OCI-LY1 (cell line): ENCODE data around the gene ZNF699.

ENCODE experiments used
- H2AFZ ChIP-seq: fragments of 200-600 bp; sonication (generic), shearing (Covaris generic); 2 replicates; pipeline ENCODE4 v1.6.0; 2014; ENCODE audit warnings: antibody characterized with exemption, mild to moderate bottlenecking, low read length
- H3F3A ChIP-seq: fragments of 200-600 bp; sonication (generic), shearing (Covaris generic); 2 replicates; pipeline ENCODE4 v1.6.0; 2014; ENCODE audit warnings: mild to moderate bottlenecking, antibody characterized with exemption, low read length, moderate library complexity; ENCODE audit not compliant: insufficient read depth
- H3K27ac ChIP-seq: fragments of 200-600 bp; sonication (generic); 2 replicates; pipeline ENCODE4 v1.5.1; 2014; ENCODE audit warnings: low read length, mixed run types, mild to moderate bottlenecking, low read depth; ENCODE audit not compliant: poor library complexity, severe bottlenecking
- H3K27me3 ChIP-seq: fragments of 200-600 bp; sonication (generic); 2 replicates; pipeline ENCODE4 v1.6.0; 2014; ENCODE audit warnings: antibody characterized with exemption, mild to moderate bottlenecking, low read length, moderate library complexity; ENCODE audit not compliant: insufficient read depth
- H3K36me3 ChIP-seq: fragments of 200-600 bp; sonication (generic); 2 replicates; pipeline ENCODE4 v1.6.1; 2014; ENCODE audit warnings: mild to moderate bottlenecking, antibody characterized with exemption, low read length, moderate library complexity, mixed read lengths; ENCODE audit not compliant: insufficient read depth
- H3K4me1 ChIP-seq: fragments of 200-600 bp; sonication (generic); 2 replicates; pipeline ENCODE4 v1.5.1; 2014; ENCODE audit warnings: mild to moderate bottlenecking, low read length, moderate library complexity; ENCODE audit not compliant: insufficient read depth, severe bottlenecking
- H3K4me2 ChIP-seq: fragments of 200-600 bp; sonication (generic), shearing (Covaris generic); 2 replicates; pipeline ENCODE4 v1.6.1; 2014; ENCODE audit warnings: low read length
- H3K4me3 ChIP-seq: fragments of 200-600 bp; sonication (generic); 2 replicates; pipeline ENCODE4 v1.5.1; 2014; ENCODE audit warnings: low read length, low read depth, mild to moderate bottlenecking, mixed read lengths; ENCODE audit not compliant: poor library complexity, severe bottlenecking
- H3K79me2 ChIP-seq: fragments of 200-600 bp; shearing (Covaris generic); 2 replicates; pipeline ENCODE4 v1.6.1; 2016; ENCODE audit warnings: mixed run types, low read length, mixed read lengths; ENCODE audit not compliant: insufficient read depth
- H3K9ac ChIP-seq: fragments of 200-600 bp; sonication (generic), shearing (Covaris generic); 2 replicates; pipeline ENCODE4 v1.6.1; 2014; ENCODE audit warnings: mild to moderate bottlenecking, low read length, mixed read lengths
- H3K9me2 ChIP-seq: fragments of 200-600 bp; sonication (generic), shearing (Covaris generic); 2 replicates; pipeline ENCODE4 v1.6.1; 2014; ENCODE audit warnings: low read depth, mild to moderate bottlenecking, low read length, mixed read lengths
- H3K9me3 ChIP-seq: fragments of 200-600 bp; shearing (Covaris generic); 2 replicates; pipeline ENCODE4 v1.6.1; 2014; ENCODE audit warnings: low read length, mixed read lengths
- H4K20me1 ChIP-seq: fragments of 200-600 bp; sonication (generic), shearing (Covaris generic); 2 replicates; pipeline ENCODE4 v1.6.0; 2016; ENCODE audit warnings: mild to moderate bottlenecking, low read length; ENCODE audit not compliant: insufficient read depth
- CTCF ChIP-seq: fragments of 200-600 bp; sonication (generic), shearing (Covaris generic); IDR thresholded peaks from 2 replicates; pipeline ENCODE4 v1.5.1; 2017; ENCODE audit warnings: mild to moderate bottlenecking, antibody characterized with exemption, low read length, moderate library complexity, mixed read lengths
- EZH2 ChIP-seq: fragments of 200-600 bp; sonication (generic), shearing (Covaris generic); IDR thresholded peaks from 2 replicates; pipeline ENCODE4 v1.8.0; 2017; ENCODE audit warnings: borderline replicate concordance, mixed run types, mild to moderate bottlenecking, antibody characterized with exemption, low read length, moderate library complexity, mixed read lengths

Gene ZNF699

GRCh38 chr19:9309139-9309973, at the start of gene ZNF699:
Gene ZNF699, minus strand, starts transcription at chr19:9309838. Its CDS starts 4,719 bp downstream, at chr19:9305119.
- no peaks in the 10 kb centered on the region for H4K20me1 ChIP-seq
- H3K9ac ChIP-seq: peak within 1 kb of the TSS; percentile 86
- H3K36me3 ChIP-seq: peaks cover 3% of the 10 kb centered on the region
- no peaks in the 10 kb centered on the region for H3K27me3 ChIP-seq
- no peaks in the 10 kb centered on the region for H3F3A ChIP-seq
- peaks cover 6% of the 10 kb centered on the region; the same call in 1 of the 2 replicates for H3K79me2 ChIP-seq
- peaks cover 13% of the 10 kb centered on the region for H3K4me1 ChIP-seq
- peak within 1 kb of the TSS; percentile 84 for H3K4me3 ChIP-seq
- peaks cover 10% of the 10 kb centered on the region; the same call in 1 of the 2 replicates for H3K9me3 ChIP-seq
- no peaks in the 10 kb centered on the region for H3K9me2 ChIP-seq
- peak within 1 kb of the TSS; percentile 77 for H3K27ac ChIP-seq
- no peak for TF ChIP-seq CTCF
- TF ChIP-seq EZH2: no peak
- peak within 1 kb of the TSS; percentile 73 for H3K4me2 ChIP-seq
- 0 out of 2 replicates have a peak within 1 kb of the TSS, but pooled peaks have one; percentile 58 for H2AFZ ChIP-seq

GRCh38 chr19:9354651-9355050, 45.0 kb upstream of the ZNF699 start:
- H3K79me2 ChIP-seq: no peaks in the 10 kb centered on the region
- no peaks in the 10 kb centered on the region for H3K4me1 ChIP-seq
- no peaks in the 10 kb centered on the region for H3K9me2 ChIP-seq
- no peaks in the 10 kb centered on the region for H3K36me3 ChIP-seq
- no peak overlapping the region for H2AFZ ChIP-seq
- H3K4me2 ChIP-seq: no peak overlapping the region
- 0 out of 2 replicates have a peak, but pooled peaks cover 4% of the 10 kb centered on the region for H3K9me3 ChIP-seq
- no peak overlapping the region for H3K27ac ChIP-seq
- H3K9ac ChIP-seq: no peak overlapping the region
- H3K4me3 ChIP-seq: no peak overlapping the region
- no peaks in the 10 kb centered on the region for H4K20me1 ChIP-seq
- H3F3A ChIP-seq: no peaks in the 10 kb centered on the region
- H3K27me3 ChIP-seq: no peaks in the 10 kb centered on the region
- TF ChIP-seq CTCF: no peak
- no peak for TF ChIP-seq EZH2

GRCh38 chr19:9353011-9353410, 43.4 kb upstream of the ZNF699 start:
- Histone ChIP-seq H3K4me1 (no peaks in the 10 kb centered on the region), H3K79me2 (no peaks in the 10 kb centered on the region), H3K9ac (no peak overlapping the region), H2AFZ (no peak overlapping the region), H3K9me2 (no peaks in the 10 kb centered on the region), H3K36me3 (no peaks in the 10 kb centered on the region), H3K9me3 (0 out of 2 replicates have a peak, but pooled peaks cover 4% of the 10 kb centered on the region), H3F3A (no peaks in the 10 kb centered on the region), H3K27me3 (no peaks in the 10 kb centered on the region), H3K27ac (no peak overlapping the region), H3K4me3 (no peak overlapping the region), H4K20me1 (no peaks in the 10 kb centered on the region), H3K4me2 (no peak overlapping the region)
- TF ChIP-seq EZH2: no peak
- no peak for TF ChIP-seq CTCF
